ENCODE results near the gene GNG2. TPM values are rescaled to one million over a fixed set of nuclear protein-coding genes. Genes with fewer than 3 reads are reported as not detected.

Gene GNG2
- total and polyA plus RNA-seq, 2 experiments from 2014 or later = 5.0 to 13.7 TPM

DNA sequence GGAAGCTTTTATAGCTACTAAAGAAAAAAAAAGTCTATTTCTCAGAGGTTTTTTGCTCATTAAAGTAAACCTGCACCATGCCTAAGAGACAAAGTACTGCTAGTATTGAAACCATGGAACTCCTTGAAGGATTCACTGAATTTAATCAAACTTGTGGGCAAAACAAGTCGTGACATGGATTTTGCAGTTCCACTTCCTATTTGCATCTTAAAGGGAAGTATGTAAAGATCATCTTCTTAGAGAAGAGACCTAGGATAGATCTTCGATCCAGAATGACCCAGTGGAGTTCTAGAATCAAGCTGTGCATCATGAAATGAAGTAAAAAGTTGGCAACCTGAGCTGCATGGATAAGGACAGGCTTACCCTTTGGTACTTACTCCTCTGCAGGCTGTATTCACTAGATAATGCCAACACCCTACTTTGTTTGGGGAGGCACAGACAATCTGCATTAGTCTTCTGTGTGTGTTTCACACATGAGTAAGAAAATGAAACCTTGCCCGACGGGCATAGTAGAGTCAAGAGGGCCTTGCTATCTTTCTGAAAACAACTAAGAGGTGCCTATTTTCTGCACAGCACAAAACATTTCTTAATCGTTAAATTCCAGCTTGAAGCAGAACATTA is 1.9 kb downstream of the GNG2 start:
- no peak overlapping the region for H2AFZ ChIP-seq
- no peaks in the 10 kb centered on the region for H3K9me3 ChIP-seq (ENCODE audit: low read depth)
- H3K4me2 ChIP-seq = peak overlapping the region; percentile 81
- H3K79me2 ChIP-seq = peaks cover 9% of the 10 kb centered on the region
- peaks cover 16% of the 10 kb centered on the region for H3K27me3 ChIP-seq
- no peak overlapping the region for H3K27ac ChIP-seq
- H3K9me2 ChIP-seq (replicated peaks; ENCODE audit: insufficient read depth) = no peaks in the 10 kb centered on the region
- WGBS (ENCODE audit: low lambda C conversion rate, missing lambda C conversion rate) = 78% methylated on average over 5 of the region's 5 CpGs
- no peaks in the 10 kb centered on the region for H4K20me1 ChIP-seq (ENCODE audit: insufficient read depth, poor library complexity, severe bottlenecking)
- no peak for DNase-seq (ENCODE audit: low spot score)
- peak overlapping the region; percentile 56 for H3K4me3 ChIP-seq
- H3K4me1 ChIP-seq (ENCODE audit: insufficient read depth) = peaks cover 16% of the 10 kb centered on the region
- H3K36me3 ChIP-seq (replicated peaks; ENCODE audit: insufficient read depth, low read depth) = no peaks in the 10 kb centered on the region
- no peak for TF ChIP-seq EZH2phosphoT487 (IDR thresholded peaks at IDR 0.05; ENCODE audit: low read depth, severe bottlenecking, unreplicated experiment)
- TF ChIP-seq EZH2 (IDR thresholded peaks at IDR 0.05; ENCODE audit: borderline replicate concordance) = no peak
- TF ChIP-seq, protein P1, sequence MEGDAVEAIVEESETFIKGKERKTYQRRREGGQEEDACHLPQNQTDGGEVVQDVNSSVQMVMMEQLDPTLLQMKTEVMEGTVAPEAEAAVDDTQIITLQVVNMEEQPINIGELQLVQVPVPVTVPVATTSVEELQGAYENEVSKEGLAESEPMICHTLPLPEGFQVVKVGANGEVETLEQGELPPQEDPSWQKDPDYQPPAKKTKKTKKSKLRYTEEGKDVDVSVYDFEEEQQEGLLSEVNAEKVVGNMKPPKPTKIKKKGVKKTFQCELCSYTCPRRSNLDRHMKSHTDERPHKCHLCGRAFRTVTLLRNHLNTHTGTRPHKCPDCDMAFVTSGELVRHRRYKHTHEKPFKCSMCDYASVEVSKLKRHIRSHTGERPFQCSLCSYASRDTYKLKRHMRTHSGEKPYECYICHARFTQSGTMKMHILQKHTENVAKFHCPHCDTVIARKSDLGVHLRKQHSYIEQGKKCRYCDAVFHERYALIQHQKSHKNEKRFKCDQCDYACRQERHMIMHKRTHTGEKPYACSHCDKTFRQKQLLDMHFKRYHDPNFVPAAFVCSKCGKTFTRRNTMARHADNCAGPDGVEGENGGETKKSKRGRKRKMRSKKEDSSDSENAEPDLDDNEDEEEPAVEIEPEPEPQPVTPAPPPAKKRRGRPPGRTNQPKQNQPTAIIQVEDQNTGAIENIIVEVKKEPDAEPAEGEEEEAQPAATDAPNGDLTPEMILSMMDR (IDR thresholded peaks at IDR 0.05; ENCODE audit: poor library complexity) = no peak

DNA sequence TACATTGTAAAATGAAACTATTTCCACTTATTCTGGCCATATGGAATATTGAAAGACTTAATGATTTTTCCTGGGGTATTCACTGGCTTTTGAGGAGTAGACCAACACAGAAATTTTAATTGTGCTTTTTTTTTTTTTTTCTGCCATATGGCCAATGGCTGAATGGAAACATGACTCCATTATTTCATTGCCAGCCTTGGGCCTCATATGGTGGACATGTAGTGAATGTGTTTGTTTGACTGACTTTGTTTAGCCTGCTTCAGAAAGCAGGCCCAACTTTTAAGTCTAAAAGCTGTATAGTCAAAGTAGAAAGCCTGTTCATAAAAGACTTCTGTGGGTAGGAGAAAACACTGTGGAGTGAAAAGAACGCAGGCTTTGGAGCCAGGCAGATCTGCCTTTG is 2.4 kb downstream of the GNG2 start:
- Histone ChIP-seq H3K4me2 (peak overlapping the region; percentile 81), H4K20me1 (ENCODE audit: insufficient read depth, poor library complexity, severe bottlenecking) (no peaks in the 10 kb centered on the region), H3K27me3 (peaks cover 16% of the 10 kb centered on the region), H3K27ac (no peak overlapping the region), H3K4me1 (ENCODE audit: insufficient read depth) (peaks cover 16% of the 10 kb centered on the region), H3K9me2 (replicated peaks; ENCODE audit: insufficient read depth) (no peaks in the 10 kb centered on the region), H2AFZ (no peak overlapping the region), H3K36me3 (replicated peaks; ENCODE audit: insufficient read depth, low read depth) (no peaks in the 10 kb centered on the region), H3K4me3 (no peak overlapping the region), H3K9me3 (ENCODE audit: low read depth) (no peaks in the 10 kb centered on the region), H3K79me2 (peaks cover 9% of the 10 kb centered on the region)
- no peak for TF ChIP-seq EZH2 (IDR thresholded peaks at IDR 0.05; ENCODE audit: borderline replicate concordance)
- TF ChIP-seq, protein P1 (IDR thresholded peaks at IDR 0.05; ENCODE audit: poor library complexity) = no peak
- no peak for TF ChIP-seq EZH2phosphoT487 (IDR thresholded peaks at IDR 0.05; ENCODE audit: low read depth, severe bottlenecking, unreplicated experiment)
- DNase-seq (ENCODE audit: low spot score) = no peak
- 88% methylated on average over 1 of the region's 1 CpG for WGBS (ENCODE audit: low lambda C conversion rate, missing lambda C conversion rate)

DNA sequence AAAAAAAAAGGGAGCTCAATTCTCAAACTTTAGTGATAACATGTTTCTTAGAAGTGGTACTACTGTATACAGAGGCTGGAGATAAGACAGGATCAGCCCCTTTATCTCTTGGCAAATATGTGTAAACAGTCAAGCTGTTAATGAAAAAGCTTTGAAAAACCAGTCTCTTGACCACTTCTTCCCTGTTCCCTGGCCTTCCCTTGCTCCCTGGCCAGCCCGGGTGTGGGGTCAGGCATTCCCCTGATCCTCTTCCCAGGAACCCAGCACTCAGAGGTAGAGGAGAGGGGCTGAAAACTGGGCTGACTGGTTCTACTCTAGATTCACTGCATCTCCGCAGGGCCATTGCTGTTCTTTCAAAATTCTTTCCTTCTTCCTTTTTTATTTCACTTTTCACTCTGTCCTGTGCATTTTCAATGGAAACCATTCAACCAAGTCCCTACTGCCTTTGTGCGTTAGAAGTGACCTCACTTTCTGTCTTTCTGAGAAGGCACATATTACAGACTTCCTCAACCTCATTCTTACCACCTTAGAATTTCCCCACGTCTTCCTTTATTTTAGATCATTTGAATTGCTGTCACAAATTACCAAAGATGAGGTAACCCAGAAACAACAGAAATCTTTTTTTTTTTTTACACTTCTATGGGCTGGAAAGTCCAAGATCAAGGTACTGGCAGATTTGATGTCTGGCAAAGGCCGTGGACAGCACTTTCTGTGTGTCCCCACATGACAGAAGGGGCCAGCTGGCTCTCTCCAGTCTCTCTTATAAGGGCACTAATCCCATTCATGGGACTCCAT is 5.7 kb downstream of the GNG2 start:
- H3K4me2 ChIP-seq = peak overlapping the region; percentile 16
- TF ChIP-seq EZH2 (IDR thresholded peaks at IDR 0.05; ENCODE audit: borderline replicate concordance) (no peak), EZH2phosphoT487 (IDR thresholded peaks at IDR 0.05; ENCODE audit: low read depth, severe bottlenecking, unreplicated experiment) (peak; percentile 59)
- H3K4me1 ChIP-seq (ENCODE audit: insufficient read depth) = peaks cover 16% of the 10 kb centered on the region
- H2AFZ ChIP-seq = no peak overlapping the region
- H3K27ac ChIP-seq = no peak overlapping the region
- no peak overlapping the region for H3K4me3 ChIP-seq
- no peaks in the 10 kb centered on the region for H4K20me1 ChIP-seq (ENCODE audit: insufficient read depth, poor library complexity, severe bottlenecking)
- H3K9me3 ChIP-seq (ENCODE audit: low read depth) = no peaks in the 10 kb centered on the region
- peaks cover 15% of the 10 kb centered on the region for H3K27me3 ChIP-seq
- peaks cover 9% of the 10 kb centered on the region for H3K79me2 ChIP-seq
- WGBS (ENCODE audit: low lambda C conversion rate, missing lambda C conversion rate) = 44% methylated on average over 5 of the region's 5 CpGs
- H3K36me3 ChIP-seq (replicated peaks; ENCODE audit: insufficient read depth, low read depth) = no peaks in the 10 kb centered on the region
- no peaks in the 10 kb centered on the region for H3K9me2 ChIP-seq (replicated peaks; ENCODE audit: insufficient read depth)
- no peak for DNase-seq (ENCODE audit: low spot score)

DNA sequence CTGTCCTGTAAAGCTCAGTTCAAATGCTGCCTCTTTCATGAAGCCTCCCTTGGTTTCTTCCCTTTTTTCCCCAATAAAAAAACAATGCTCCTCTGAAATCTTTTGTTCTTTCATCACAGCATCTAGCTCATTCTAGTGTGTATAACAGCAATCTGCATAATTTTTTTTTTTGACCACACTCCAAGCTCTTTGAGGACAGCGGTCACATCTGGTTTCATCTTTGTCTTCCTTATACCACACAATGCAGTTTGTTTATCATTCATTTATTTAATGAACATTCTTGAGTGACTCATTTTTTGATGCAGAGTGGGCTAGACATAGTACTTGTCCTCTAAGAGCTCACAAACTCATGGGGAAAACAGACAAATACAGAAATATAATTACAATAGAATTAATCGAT is 7.3 kb downstream of the GNG2 start:
- Histone ChIP-seq H3K4me1 (ENCODE audit: insufficient read depth) (peaks cover 16% of the 10 kb centered on the region), H3K79me2 (peaks cover 9% of the 10 kb centered on the region), H3K9me2 (replicated peaks; ENCODE audit: insufficient read depth) (no peaks in the 10 kb centered on the region), H3K4me3 (no peak overlapping the region), H3K36me3 (replicated peaks; ENCODE audit: insufficient read depth, low read depth) (no peaks in the 10 kb centered on the region), H4K20me1 (ENCODE audit: insufficient read depth, poor library complexity, severe bottlenecking) (no peaks in the 10 kb centered on the region), H3K4me2 (no peak overlapping the region), H3K9me3 (ENCODE audit: low read depth) (no peaks in the 10 kb centered on the region), H2AFZ (no peak overlapping the region), H3K27ac (no peak overlapping the region), H3K27me3 (no peaks in the 10 kb centered on the region)
- TF ChIP-seq, protein P1 (IDR thresholded peaks at IDR 0.05; ENCODE audit: poor library complexity) = no peak
- TF ChIP-seq EZH2phosphoT487 (IDR thresholded peaks at IDR 0.05; ENCODE audit: low read depth, severe bottlenecking, unreplicated experiment) = no peak
- TF ChIP-seq EZH2 (IDR thresholded peaks at IDR 0.05; ENCODE audit: borderline replicate concordance) = no peak
- no peak for DNase-seq (ENCODE audit: low spot score)
- whole genome bisulfite sequencing (ENCODE audit: low lambda C conversion rate, missing lambda C conversion rate) = 88% methylated on average over 2 of the region's 2 CpGs

Data from hepatocyte (in vitro differentiated cells).